GM19239 (cell line): ENCODE results near the gene CHST5.

ENCODE experiments used
- DNase-seq: peaks from one replicate; pipeline ENCODE4 v3.0.0; 2011; ENCODE audit warnings: low spot score; ENCODE audit not compliant: insufficient read length
- FAIRE-seq: peaks from 2 replicates; lab custom pipeline; 2011; peaks lifted over from hg19 to GRCh38; lab: Jason Lieb, UNC

Gene CHST5

DNA sequence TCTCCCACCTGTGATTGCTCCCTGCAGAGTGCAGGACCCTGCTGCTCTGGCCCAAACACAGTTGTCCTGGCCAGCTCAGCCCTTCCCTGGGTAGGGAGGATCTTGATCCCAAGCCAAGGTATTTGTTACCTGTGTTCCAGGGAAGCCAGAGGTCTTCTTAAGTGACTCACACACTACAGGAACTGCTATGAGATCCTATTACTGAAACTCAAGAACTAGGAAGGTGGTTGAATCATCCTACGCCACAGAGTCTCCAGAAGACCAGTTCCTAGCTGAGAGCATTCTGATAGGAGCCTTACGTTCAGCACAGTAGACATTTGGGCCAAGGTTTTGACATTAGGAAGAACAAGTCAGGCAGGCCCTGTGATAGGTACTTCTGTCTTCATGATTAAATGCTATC, 52.7 kb downstream of the CHST5 start:
- FAIRE-seq, result no peak
- DNase-seq, result no peak

DNA sequence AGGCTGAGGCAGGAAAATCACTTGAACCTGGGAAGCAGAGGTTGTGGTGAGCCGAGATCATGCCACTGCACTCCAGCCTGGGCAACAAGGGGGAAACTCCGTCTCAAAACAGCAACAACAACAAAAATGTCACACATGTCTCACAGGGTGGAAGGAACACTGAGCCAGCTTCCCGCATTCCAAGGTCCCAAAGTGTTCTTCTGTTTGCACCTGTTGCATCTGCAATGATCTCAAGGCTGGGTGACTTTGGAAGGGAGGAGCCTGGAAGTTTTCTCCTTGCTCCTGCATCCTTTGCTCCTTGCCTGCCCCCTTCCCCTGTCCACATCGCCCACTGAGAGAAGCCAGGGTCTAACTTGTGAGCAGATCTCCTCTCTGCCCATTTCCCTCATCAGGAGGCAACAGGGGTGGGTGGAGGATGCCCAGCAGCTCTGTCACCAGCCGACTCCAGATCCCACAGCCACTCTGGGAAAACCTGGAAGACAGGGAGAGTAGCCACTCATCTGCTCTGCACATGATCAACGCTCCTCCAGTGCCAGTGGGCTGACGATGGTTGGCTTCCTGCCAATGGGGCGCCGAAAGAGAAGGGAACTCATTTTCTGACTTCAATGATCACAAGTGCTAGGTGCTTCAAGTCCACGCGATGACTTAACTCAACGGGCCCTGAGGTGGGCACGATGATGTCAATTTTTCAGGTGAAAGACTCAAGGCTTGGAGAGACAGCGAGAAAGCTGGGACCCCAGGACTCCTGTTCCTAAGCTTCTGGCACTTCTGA, 53.3 kb downstream of the CHST5 start:
- FAIRE-seq (no peak), DNase-seq (no peak)

DNA sequence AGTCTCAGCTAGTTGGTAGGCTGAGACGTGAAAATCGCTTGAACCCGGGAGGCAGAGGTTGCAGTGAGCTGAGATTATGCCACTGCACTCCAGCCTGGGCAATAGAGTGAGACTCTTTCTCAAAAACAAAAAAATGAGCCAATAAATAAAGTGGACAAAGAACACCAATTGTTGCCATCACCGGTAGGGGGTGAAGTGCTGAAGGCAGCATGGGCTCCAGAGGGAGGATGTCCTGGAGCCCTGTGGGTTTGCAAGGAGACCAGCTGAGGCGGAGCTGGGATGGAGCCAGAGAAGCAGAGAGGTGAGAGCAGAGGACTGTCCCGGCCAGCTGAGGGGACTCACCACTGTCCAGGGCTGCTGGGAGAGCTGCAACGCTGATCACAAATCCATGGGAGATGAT, 54.4 kb downstream of the CHST5 start:
- no peak for FAIRE-seq
- DNase-seq, result no peak

DNA sequence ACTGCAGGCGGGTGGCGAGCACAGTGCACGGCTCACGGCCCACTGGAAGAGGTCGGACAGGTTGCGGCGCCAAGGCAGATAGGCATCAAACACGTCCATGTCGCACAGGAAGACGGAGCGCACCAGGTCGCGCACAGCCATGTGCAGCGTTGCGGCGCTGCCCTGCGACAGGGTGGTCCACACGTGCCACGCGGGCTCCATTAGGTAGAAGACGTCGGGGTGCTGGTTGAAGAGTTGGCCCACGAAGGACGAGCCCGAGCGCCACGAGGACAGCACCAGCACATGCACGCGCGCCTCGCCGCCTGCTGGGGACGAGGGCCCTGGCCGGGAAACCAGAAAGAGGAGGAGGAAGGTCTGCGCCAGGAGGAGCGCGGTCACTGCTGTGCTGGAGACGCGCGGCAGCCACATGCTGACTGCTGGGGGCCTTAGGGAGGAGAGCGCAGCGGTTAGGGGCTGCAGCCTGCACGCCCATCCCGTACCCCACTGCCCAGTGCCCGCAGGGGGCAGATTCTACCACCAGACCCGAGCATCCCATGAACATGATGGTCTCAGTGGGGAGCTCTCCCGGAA, 56.4 kb downstream of the CHST5 start:
- no peak for DNase-seq
- no peak for FAIRE-seq
